Heart left ventricle (tissue), 13 donors: ENCODE measurements around the gene KRT81.

ENCODE experiments used
- POLR2A ChIP-seq, 2 donors: fragments of 450-650 bp; IDR thresholded peaks; one replicate each; pipeline ENCODE4 v1.6.1; 2017; ENCODE audit warnings: antibody characterized with exemption in 2 of 2, mild to moderate bottlenecking in 2 of 2, moderate library complexity in 2 of 2
- TF ChIP-seq, protein P1 (sequence below), 12 donors: fragments of 200-600 bp; sonication (generic) in 4 of 12; IDR thresholded peaks; one replicate each; pipeline versions ENCODE4 v1.5.0 to v1.8.0; 2018 to 2022; ENCODE audit warnings: antibody characterized with exemption in 12 of 12, mild to moderate bottlenecking in 5 of 12
- donor health status: ischemic (EF 13 %, LVEDD 7.1; RV severe dilation, severe dysfunction).
- donor health status: DM: no; HTN: yes; CAD: no.
- donor health status: DM: no; HTN: no; CAD: no.
- donor health status: ischemic (EF 25% LVEDD 6.9; RV normal size, moderate dysfunction).
- donor health status: ischemic (EF 25% LVEDD 5.7; RV mildly dilated, moderate dysfunction).
- donor health status: ischemic (EF 35%, LVEDD 5.7; RV mildly dilated, moderate dysfunction).
- donor health status: nonischemic (EF 11% LVEDD 7.7; RV severe dilation, severe dysfunction).
- donor health status: DM: yes; HTN: yes; CAD: no.
- donor health status: PGD.
- donor health status: ischemic (EF 29% LVEDD 5.4; RV normal size, mild dysfunction).
- donor health status: nonischemic (EF 23%, LVEDD 6.1; RV moderate dilation, normal function).

DNA sequence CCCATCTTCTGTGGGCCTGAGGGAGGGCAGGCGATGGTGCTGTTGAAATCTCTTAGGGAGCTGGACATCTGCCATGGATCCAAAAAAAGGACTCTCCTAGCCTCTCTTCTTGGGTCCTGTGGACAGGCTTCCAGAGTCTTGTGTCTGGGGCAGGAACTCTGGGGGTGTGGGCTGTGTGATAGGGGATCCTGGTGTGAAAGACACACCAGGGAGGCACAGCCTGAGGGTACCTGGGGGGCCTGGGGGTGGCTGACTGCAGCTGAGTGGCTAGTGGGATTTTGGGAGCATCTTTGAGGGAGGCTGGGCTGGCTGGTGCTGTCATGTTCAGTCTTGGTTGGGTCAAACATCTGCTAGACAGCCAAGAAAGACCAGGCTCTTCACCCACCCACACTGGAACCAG lies 31.7 kb upstream of the KRT81 start:
- TF ChIP-seq, protein P1, sequence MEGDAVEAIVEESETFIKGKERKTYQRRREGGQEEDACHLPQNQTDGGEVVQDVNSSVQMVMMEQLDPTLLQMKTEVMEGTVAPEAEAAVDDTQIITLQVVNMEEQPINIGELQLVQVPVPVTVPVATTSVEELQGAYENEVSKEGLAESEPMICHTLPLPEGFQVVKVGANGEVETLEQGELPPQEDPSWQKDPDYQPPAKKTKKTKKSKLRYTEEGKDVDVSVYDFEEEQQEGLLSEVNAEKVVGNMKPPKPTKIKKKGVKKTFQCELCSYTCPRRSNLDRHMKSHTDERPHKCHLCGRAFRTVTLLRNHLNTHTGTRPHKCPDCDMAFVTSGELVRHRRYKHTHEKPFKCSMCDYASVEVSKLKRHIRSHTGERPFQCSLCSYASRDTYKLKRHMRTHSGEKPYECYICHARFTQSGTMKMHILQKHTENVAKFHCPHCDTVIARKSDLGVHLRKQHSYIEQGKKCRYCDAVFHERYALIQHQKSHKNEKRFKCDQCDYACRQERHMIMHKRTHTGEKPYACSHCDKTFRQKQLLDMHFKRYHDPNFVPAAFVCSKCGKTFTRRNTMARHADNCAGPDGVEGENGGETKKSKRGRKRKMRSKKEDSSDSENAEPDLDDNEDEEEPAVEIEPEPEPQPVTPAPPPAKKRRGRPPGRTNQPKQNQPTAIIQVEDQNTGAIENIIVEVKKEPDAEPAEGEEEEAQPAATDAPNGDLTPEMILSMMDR (IDR thresholded peaks at IDR 0.05), result no peak
- TF ChIP-seq POLR2A (IDR thresholded peaks at IDR 0.05), result no peak
